H1 (cell line): ENCODE results near the gene STX11. TPM values are rescaled to one million over a fixed set of nuclear protein-coding genes. Genes with fewer than 3 reads are reported as not detected.

ENCODE experiments used
- CHD2 ChIP-seq: IDR thresholded peaks from 2 replicates; pipeline ENCODE4 v1.6.1; 2012; ENCODE audit warnings: low read length, improper control_type of control experiment
- SP2 ChIP-seq: IDR thresholded peaks from 2 replicates; pipeline ENCODE4 v1.6.1; 2012; ENCODE audit warnings: mild to moderate bottlenecking, low read length, inconsistent platforms
- polyA plus RNA-seq, 7 experiments: library from polyadenylated mRNA; depleted of rRNA in 3 of 7; stranded (reverse) in 5 of 7; unstranded in 2 of 7; fragments of >200 nt in 5 of 7; fragments of 200-250 nt in 2 of 7; gene quantifications; 1 replicate in 5 of 7; 2 replicates in 1 of 7; 4 replicates in 1 of 7; pipeline versions ENCODE4 v1.2.1 to v1.2.3, GENCODE V29; 2011 to 2013; ENCODE audit warnings: missing spikeins in 2 of 7, mixed read lengths in 2 of 7
- total RNA-seq: library from RNA; stranded (reverse); fragmentation: NEBNext Ultra II Directional; extraction: Animal tissue kit (Norgen Biotek cat#: 25700); gene quantifications from 2 replicates; pipeline ENCODE4 v1.2.1, GENCODE V29; 2021

The STX11 gene
- total and polyA plus RNA-seq, 2 of the 8 experiments (the other 6 are each of a cell fraction or from before 2014, with no cell fraction given), result 0.15 to 0.34 TPM

DNA sequence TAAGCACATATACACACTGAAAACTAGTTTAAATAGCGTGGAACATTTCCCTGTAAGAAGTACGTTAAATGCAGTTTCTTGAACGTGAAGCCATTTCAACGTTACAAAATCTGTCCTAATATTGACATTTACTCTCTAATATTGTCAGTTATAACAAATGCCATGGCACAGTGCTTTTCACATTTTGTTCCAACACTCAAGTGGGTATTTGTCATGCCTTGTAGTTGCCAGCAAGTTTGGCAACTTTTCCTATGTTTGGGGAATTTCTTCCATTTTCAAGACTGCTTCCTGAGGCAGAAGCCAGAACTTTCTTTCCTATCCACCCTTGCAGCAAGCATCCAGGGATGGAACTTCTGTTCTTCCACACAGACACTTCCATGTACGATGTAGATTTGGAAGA lies 63.0 kb downstream of the STX11 start (continued):
- TF ChIP-seq CHD2, result no peak
- TF ChIP-seq SP2, result no peak
